GM13976 (cell line): ENCODE measurements around the gene BACE2.
"Not testable (repeated sequence)": the region's sequence is repeated elsewhere in the genome, so short reads cannot be mapped to it uniquely, and the experiment has no call there.

Experiments
- DNase-seq: peaks from one replicate; pipeline ENCODE4 v3.0.0; 2012; ENCODE audit warnings: low spot score
- in situ Hi-C: fragments of 300-500 bp; cut with MboI; formaldehyde crosslinking; loops from one replicate; pipeline ENCODE4 v1.12.0; 2022; ENCODE audit warnings: low sequenced_read_pairs, mixed read lengths, inconsistent platforms; ENCODE audit not compliant: unreplicated experiment
- TF ChIP-seq, protein P1 (sequence below): IDR thresholded peaks from 2 replicates; pipeline ENCODE4 v1.5.1; 2012; ENCODE audit warnings: borderline replicate concordance, mild to moderate bottlenecking; ENCODE audit not compliant: insufficient read depth; ENCODE audit errors: extremely low read depth, missing control alignments, control extremely low read depth

The BACE2 gene

DNA sequence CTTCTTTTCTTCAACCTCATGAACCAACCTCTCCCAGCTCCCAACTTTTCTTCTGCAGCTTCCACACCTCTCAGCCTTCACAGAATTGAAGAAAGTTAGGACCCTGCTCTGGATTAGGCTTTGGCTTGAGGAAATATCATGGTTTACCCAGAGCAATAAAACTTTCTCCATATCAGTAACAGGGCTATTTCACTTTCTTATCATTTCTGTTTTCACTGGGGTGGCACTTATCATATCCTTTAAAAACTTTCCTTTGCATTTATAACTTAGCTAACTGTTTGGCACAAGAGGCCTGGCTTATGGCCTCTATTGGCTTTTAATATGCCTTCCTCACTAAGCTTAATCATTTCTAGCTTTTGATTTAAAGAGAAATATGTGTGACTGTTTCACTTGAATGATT is 139.3 kb downstream of the BACE2 start:
- TF ChIP-seq, protein P1, sequence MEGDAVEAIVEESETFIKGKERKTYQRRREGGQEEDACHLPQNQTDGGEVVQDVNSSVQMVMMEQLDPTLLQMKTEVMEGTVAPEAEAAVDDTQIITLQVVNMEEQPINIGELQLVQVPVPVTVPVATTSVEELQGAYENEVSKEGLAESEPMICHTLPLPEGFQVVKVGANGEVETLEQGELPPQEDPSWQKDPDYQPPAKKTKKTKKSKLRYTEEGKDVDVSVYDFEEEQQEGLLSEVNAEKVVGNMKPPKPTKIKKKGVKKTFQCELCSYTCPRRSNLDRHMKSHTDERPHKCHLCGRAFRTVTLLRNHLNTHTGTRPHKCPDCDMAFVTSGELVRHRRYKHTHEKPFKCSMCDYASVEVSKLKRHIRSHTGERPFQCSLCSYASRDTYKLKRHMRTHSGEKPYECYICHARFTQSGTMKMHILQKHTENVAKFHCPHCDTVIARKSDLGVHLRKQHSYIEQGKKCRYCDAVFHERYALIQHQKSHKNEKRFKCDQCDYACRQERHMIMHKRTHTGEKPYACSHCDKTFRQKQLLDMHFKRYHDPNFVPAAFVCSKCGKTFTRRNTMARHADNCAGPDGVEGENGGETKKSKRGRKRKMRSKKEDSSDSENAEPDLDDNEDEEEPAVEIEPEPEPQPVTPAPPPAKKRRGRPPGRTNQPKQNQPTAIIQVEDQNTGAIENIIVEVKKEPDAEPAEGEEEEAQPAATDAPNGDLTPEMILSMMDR: no peak
- in situ Hi-C loops: no loop called here
- DNase-seq: no peak

DNA sequence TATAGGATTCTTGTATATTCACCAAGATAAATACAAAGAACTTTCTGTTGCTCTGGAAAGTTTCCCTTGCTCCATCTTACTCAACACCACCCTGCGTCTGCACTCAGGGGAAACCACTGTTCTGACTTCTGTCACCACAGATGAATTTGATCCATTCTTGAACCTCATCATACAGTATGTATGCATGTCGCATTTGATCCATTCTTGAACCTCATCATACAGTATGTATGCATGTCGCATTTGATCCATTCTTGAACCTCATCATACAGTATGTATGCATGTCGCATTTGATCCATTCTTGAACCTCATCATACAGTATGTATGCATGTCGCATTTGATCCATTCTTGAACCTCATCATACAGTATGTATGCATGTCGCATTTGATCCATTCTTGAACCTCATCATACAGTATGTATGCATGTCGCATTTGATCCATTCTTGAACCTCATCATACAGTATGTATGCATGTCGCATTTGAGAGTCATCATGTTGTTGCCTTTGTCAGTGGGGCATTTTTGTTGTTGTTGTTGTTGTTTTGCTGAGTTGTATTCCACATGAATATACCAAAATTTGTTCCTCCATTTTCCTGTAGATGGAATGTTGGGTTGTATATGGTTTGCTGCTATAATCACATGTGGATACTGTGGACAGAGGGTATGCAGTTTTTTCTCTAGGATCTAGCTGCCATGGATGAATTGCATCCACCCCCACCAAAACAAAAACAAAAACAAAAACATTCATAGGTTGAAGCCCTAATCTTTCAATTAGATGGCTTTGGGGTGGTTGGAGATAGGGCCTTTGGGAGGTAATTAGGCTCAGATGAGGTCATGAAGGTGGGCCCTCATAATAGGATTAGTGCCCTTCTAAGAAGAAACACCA is 145.6 kb downstream of the BACE2 start:
- in situ Hi-C loops, DNase-seq: not testable (repeated sequence)

DNA sequence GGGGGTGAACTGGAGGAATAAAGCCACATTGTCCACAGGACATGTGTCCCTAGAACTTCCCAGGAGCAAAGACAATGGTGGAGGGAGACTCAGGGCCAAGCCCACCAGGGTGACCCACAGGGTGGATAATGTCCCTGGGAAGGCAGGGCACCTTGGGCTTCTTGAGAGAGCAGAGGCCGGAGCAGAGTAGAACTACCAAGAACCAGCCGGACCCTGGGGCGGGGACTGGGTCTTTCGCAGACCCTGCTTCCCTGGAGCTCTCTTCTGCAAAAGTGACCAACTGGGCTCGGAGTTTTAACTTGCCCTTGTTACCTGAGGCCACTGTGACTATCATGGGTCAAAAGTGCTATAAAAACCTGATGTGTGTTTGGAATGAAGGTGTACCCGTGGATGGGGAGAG is 147.8 kb downstream of the BACE2 start:
- TF ChIP-seq, protein P1: no peak
- in situ Hi-C loops: no loop called here
- no peak for DNase-seq

GRCh38 chr21:41316200-41317062 is 148.5 kb downstream of the BACE2 start, which contains the start of gene FAM3B:
TSS of gene FAM3B (plus strand) at chr21:41316801. CDS start at chr21:41316880, 79 bp downstream.
- in situ Hi-C loops: no loop called here
- TF ChIP-seq, protein P1: no peak
- no peak for DNase-seq

GRCh38 chr21:41317063-41317392 is 149.1 kb downstream of the BACE2 start:
- in situ Hi-C loops: no loop called here
- no peak for DNase-seq
- TF ChIP-seq, protein P1: no peak

DNA sequence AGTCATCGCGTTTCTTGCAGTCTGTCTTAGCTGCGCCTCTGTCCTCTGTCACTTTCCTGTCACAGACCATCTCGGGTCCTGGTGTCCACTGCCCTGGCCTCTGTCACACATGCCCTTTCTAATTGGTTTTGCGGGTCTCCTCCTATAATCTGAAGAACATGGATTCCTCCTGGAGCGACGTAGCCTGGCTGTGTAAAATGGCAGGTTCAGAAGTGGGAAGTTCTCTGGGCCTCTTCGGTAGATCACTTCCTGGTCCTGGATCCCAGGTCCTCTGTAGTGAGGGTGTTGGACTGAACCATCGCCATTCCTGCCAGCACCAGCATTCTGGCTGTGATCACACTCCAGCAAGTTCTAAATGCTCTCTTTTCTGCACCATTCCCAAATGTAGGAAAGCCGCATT is 149.5 kb downstream of the BACE2 start:
- in situ Hi-C loops: no loop called here
- TF ChIP-seq, protein P1: no peak
- no peak for DNase-seq

DNA sequence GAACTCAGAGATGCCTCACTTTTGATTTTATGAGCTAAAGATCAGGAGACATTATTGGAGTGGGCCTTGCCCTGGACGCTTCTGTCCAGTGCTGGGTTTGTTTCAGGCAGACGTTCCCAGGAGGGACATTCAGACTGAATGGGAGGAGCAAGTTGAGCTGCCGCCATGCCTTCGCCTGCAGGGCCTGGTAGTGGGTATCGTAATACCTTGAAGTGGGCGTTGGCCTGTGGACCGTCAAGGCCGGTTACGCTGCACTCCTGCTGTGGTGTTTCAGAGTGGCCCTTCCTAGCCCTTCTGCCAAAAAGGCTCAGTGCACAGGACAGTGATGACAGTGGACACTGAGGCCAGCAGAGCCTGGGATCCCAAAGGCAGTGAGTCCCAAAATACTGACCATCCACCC is 150.3 kb downstream of the BACE2 start:
- TF ChIP-seq, protein P1: no peak
- no peak for DNase-seq
- in situ Hi-C loops: no loop called here
